Neuronal stem cell (in vitro differentiated cells): Measurements from ENCODE around the gene CKAP2L.

Experiments used
- DNase-seq: peaks from one replicate; pipeline ENCODE4 v3.0.0-alpha.2; 2013; ENCODE audit warnings: low spot score
- H2AFZ ChIP-seq: one replicate; pipeline ENCODE4 v1.6.1; 2013; ENCODE audit warnings: mild to moderate bottlenecking, low read length, inconsistent platforms
- H2AK5ac ChIP-seq: 2 replicates; pipeline ENCODE4 v1.6.1; 2013; ENCODE audit warnings: low read depth, mild to moderate bottlenecking, inconsistent platforms, low read length, moderate library complexity, mixed read lengths
- H2BK120ac ChIP-seq: 2 replicates; pipeline ENCODE4 v1.6.1; 2013; ENCODE audit warnings: low read depth, mild to moderate bottlenecking, inconsistent platforms, low read length, moderate library complexity, mixed read lengths
- H2BK12ac ChIP-seq: one replicate; pipeline ENCODE4 v1.6.1; 2013; ENCODE audit warnings: low read length, inconsistent platforms
- H2BK15ac ChIP-seq: 2 replicates; pipeline ENCODE4 v1.6.1; 2013; ENCODE audit warnings: mild to moderate bottlenecking, low read length, inconsistent platforms, mixed read lengths
- H2BK5ac ChIP-seq: one replicate; pipeline ENCODE4 v1.6.1; 2013; ENCODE audit warnings: inconsistent platforms, mild to moderate bottlenecking, low read length, moderate library complexity
- H3K14ac ChIP-seq: one replicate; pipeline ENCODE4 v1.6.1; 2013; ENCODE audit warnings: low read length, inconsistent platforms
- H3K18ac ChIP-seq: 2 replicates; pipeline ENCODE4 v1.6.1; 2013; ENCODE audit warnings: low read length, inconsistent platforms
- H3K23ac ChIP-seq: 2 replicates; pipeline ENCODE4 v1.6.1; 2013; ENCODE audit warnings: low read depth, mild to moderate bottlenecking, mixed read lengths, low read length, inconsistent platforms; ENCODE audit not compliant: poor library complexity
- H3K27ac ChIP-seq: replicated peaks from 3 replicates; pipeline ENCODE4 v1.5.1; 2013; ENCODE audit warnings: low read length, inconsistent platforms
- H3K27me3 ChIP-seq, 3 experiments: 2 replicates each; pipeline ENCODE4 v1.6.1; 2013; ENCODE audit warnings: low read length in 3 of 3, mild to moderate bottlenecking in 2 of 3, inconsistent platforms in 1 of 3, low read depth in 1 of 3, mixed read lengths in 1 of 3, moderate library complexity in 1 of 3; ENCODE audit not compliant: control insufficient read depth in 3 of 3, insufficient read depth in 3 of 3
- H3K36me3 ChIP-seq, 2 donors: replicated peaks in 1 of 2; 2 replicates each; pipeline ENCODE4 v1.6.1; 2013; ENCODE audit warnings: low read length in 2 of 2; ENCODE audit not compliant: control insufficient read depth in 2 of 2, insufficient read depth in 2 of 2
- H3K4ac ChIP-seq: 2 replicates; pipeline ENCODE4 v1.6.1; 2013; ENCODE audit warnings: inconsistent platforms, mild to moderate bottlenecking, low read length, moderate library complexity
- H3K4me1 ChIP-seq, 2 donors: 1 replicate in 1 of 2; 2 replicates in 1 of 2; pipeline ENCODE4 v1.6.1; 2013; ENCODE audit warnings: low read length in 2 of 2, low read depth in 1 of 2; ENCODE audit not compliant: control insufficient read depth in 2 of 2, insufficient read depth in 1 of 2
- H3K4me2 ChIP-seq: one replicate; pipeline ENCODE4 v1.6.1; 2013; ENCODE audit warnings: mild to moderate bottlenecking, low read length, inconsistent platforms; ENCODE audit not compliant: insufficient read depth, poor library complexity, severe bottlenecking
- H3K4me3 ChIP-seq, 2 donors: 2 replicates each; pipeline ENCODE4 v1.5.1; 2013; ENCODE audit warnings: low read length in 2 of 2, mild to moderate bottlenecking in 2 of 2, inconsistent platforms in 1 of 2, moderate library complexity in 1 of 2
- H3K79me1 ChIP-seq: one replicate; pipeline ENCODE4 v1.6.1; 2013; ENCODE audit warnings: low read depth, mild to moderate bottlenecking, inconsistent platforms, low read length, moderate library complexity
- H3K9ac ChIP-seq: one replicate; pipeline ENCODE4 v1.6.1; 2013; ENCODE audit warnings: mild to moderate bottlenecking, low read depth, low read length, inconsistent platforms; ENCODE audit not compliant: poor library complexity
- H3K9me3 ChIP-seq, 2 donors: replicated peaks in 1 of 2; 2 replicates each; pipeline versions ENCODE3 to v1.6.1; 2013; ENCODE audit warnings: low read length in 2 of 2, mild to moderate bottlenecking in 2 of 2, inconsistent platforms in 1 of 2, low read depth in 1 of 2, mixed read lengths in 1 of 2, moderate library complexity in 1 of 2; ENCODE audit not compliant: control insufficient read depth in 2 of 2, insufficient read depth in 1 of 2
- H4K8ac ChIP-seq: one replicate; pipeline ENCODE4 v1.6.1; 2013; ENCODE audit warnings: low read depth, mild to moderate bottlenecking, inconsistent platforms, low read length, moderate library complexity
- H4K91ac ChIP-seq: one replicate; pipeline ENCODE4 v1.6.1; 2013; ENCODE audit warnings: low read length, low read depth, mild to moderate bottlenecking, inconsistent platforms; ENCODE audit not compliant: poor library complexity
- WGBS, 2 donors: extraction: QIAGEN DNeasy Blood & Tissue Kit; methylation state at CpG; one replicate each; pipeline ENCODE4 v1.1.7; 2013; ENCODE audit warnings: missing lambda C conversion rate in 2 of 2, mixed read lengths in 1 of 2; ENCODE audit not compliant: insufficient read length in 2 of 2, insufficient replicate concordance in 1 of 2; ENCODE audit errors: extremely low coverage in 2 of 2; 5-methylcytosine and 5-hydroxymethylcytosine counted together

CKAP2L gene

GRCh38 chr2:112694182-112694581 is 70.2 kb downstream of the CKAP2L start:
- Histone ChIP-seq H3K9ac (no peak overlapping the region), H2AK5ac (no peak overlapping the region), H3K14ac (no peak overlapping the region), H2AFZ (no peak overlapping the region), H4K91ac (no peak overlapping the region), H3K4ac (no peak overlapping the region), H2BK5ac (no peak overlapping the region), H4K8ac (peak overlapping the region; percentile 23), H3K27me3 (no peaks in the 10 kb centered on the region), H2BK15ac (no peak overlapping the region), H3K4me3 (no peak overlapping the region), H3K4me2 (no peak overlapping the region), H2BK12ac (no peak overlapping the region), H2BK120ac (no peak overlapping the region), H3K4me1 (peaks cover 4 to 9% of the 10 kb centered on the region in 2 donors), H3K18ac (peak overlapping the region; percentile 64), H3K23ac (no peak overlapping the region), H3K9me3 (no peaks in the 10 kb centered on the region), H3K27ac (no peak overlapping the region), H3K36me3 (no peaks in the 10 kb centered on the region), H3K79me1 (no peaks in the 10 kb centered on the region)
- no CpG with 5 or more reads among the region's 12 CpGs for WGBS, 2 donors
- DNase-seq = no peak

- H3K79me1 ChIP-seq = no peaks in the 10 kb centered on the region
- H4K91ac ChIP-seq = no peak overlapping the region
- no peak overlapping the region for H3K18ac ChIP-seq
- H3K23ac ChIP-seq = no peak overlapping the region
- H2BK12ac ChIP-seq = no peak overlapping the region
- H3K4me1 ChIP-seq = peaks cover 4 to 9% of the 10 kb centered on the region in 2 donors
- no peak overlapping the region for H3K4me2 ChIP-seq
- H4K8ac ChIP-seq = no peak overlapping the region
- no peak overlapping the region for H3K4me3 ChIP-seq
- no peak overlapping the region for H2AFZ ChIP-seq
- WGBS, 2 donors = no CpG with 5 or more reads among the region's 9 CpGs
- H2BK15ac ChIP-seq = no peak overlapping the region
- no peaks in the 10 kb centered on the region for H3K27me3 ChIP-seq
- H3K4ac ChIP-seq = no peak overlapping the region
- DNase-seq = no peak
- no peak overlapping the region for H2BK5ac ChIP-seq
- H3K27ac ChIP-seq = no peak overlapping the region
- H2AK5ac ChIP-seq = no peak overlapping the region
- no peak overlapping the region for H3K9ac ChIP-seq
- H3K9me3 ChIP-seq = no peaks in the 10 kb centered on the region
- H3K14ac ChIP-seq = no peak overlapping the region
- H3K36me3 ChIP-seq = no peaks in the 10 kb centered on the region
- H2BK120ac ChIP-seq = no peak overlapping the region
These were observed 70.8 kb downstream of the CKAP2L start for GRCh38 chr2:112693596-112693995.

DNA sequence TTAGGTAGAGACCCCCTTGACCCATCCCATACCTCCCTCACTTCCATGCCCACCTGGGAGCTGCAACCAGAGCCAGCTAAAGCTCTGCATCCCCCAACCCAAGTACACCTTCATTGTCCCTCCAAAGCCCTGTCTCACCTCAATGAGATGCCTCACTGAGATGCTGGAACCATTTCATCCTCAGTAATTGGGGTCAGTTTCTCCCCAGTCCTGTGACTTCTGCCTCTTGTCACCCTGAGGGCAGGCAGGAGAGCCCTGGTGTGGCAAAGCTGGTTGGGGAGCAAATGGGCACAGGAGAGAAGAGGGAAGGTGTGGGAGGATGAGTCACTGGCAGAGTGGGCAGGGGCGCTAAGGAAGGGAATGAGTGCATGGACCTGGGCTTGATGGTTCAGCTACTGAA is 71.5 kb downstream of the CKAP2L start:
- Histone ChIP-seq H3K27ac (no peak overlapping the region), H2BK120ac (no peak overlapping the region), H2AFZ (no peak overlapping the region), H3K14ac (no peak overlapping the region), H3K9ac (no peak overlapping the region), H3K4me2 (no peak overlapping the region), H3K23ac (peak overlapping the region; percentile 81), H4K8ac (peak overlapping the region; percentile 21), H3K18ac (peak overlapping the region; percentile 34), H3K9me3 (no peaks in the 10 kb centered on the region), H3K4me3 (no peak overlapping the region), H3K27me3 (no peaks in the 10 kb centered on the region), H4K91ac (no peak overlapping the region), H2BK5ac (no peak overlapping the region), H2BK15ac (no peak overlapping the region), H3K36me3 (no peaks in the 10 kb centered on the region), H2BK12ac (no peak overlapping the region), H3K4me1 (peaks cover 4 to 9% of the 10 kb centered on the region in 2 donors), H3K4ac (no peak overlapping the region), H2AK5ac (no peak overlapping the region), H3K79me1 (no peaks in the 10 kb centered on the region)
- WGBS, 2 donors = no CpG with 5 or more reads among the region's 1 CpG
- no peak for DNase-seq

GRCh38 chr2:112692495-112692911 is 71.9 kb downstream of the CKAP2L start:
- Histone ChIP-seq H2BK12ac (no peak overlapping the region), H3K36me3 (no peaks in the 10 kb centered on the region), H3K18ac (peak overlapping the region; percentile 27), H2BK15ac (no peak overlapping the region), H3K14ac (no peak overlapping the region), H3K9me3 (no peaks in the 10 kb centered on the region), H3K4me2 (no peak overlapping the region), H3K79me1 (no peaks in the 10 kb centered on the region), H3K4me1 (peaks cover 4 to 9% of the 10 kb centered on the region in 2 donors), H2BK5ac (no peak overlapping the region), H3K4me3 (no peak overlapping the region), H4K8ac (peak overlapping the region; percentile 21), H4K91ac (no peak overlapping the region), H2AFZ (no peak overlapping the region), H3K4ac (no peak overlapping the region), H3K27me3 (no peaks in the 10 kb centered on the region), H3K9ac (no peak overlapping the region), H2AK5ac (no peak overlapping the region), H3K23ac (peak overlapping the region; percentile 81), H3K27ac (no peak overlapping the region), H2BK120ac (no peak overlapping the region)
- DNase-seq = no peak
- WGBS, 2 donors = no CpG with 5 or more reads among the region's 5 CpGs
